GM10248 (cell line): ENCODE measurements around the gene CEP112.

Source experiments
- CTCF ChIA-PET: fragments of 300-600 bp; sonication (Branson Sonifier 250); formaldehyde crosslinking; extraction: SDS; loops from one replicate; lab custom pipeline; 2021; ENCODE audit warnings: antibody characterized with exemption; lab: Yijun Ruan, JAX
- POLR2A ChIA-PET: fragments of 350-650 bp; sonication (Branson Sonifier 250); formaldehyde crosslinking; extraction: SDS; loops from one replicate; lab custom pipeline; 2020; ENCODE audit warnings: antibody characterized with exemption; lab: Yijun Ruan, JAX
- DNase-seq: peaks from one replicate; pipeline ENCODE4 v3.0.0; 2012; ENCODE audit errors: extremely low spot score
- CTCF ChIP-seq: IDR thresholded peaks from 2 replicates; pipeline ENCODE4 v1.5.1; 2012; ENCODE audit warnings: mild to moderate bottlenecking, low read depth; ENCODE audit errors: extremely low read depth, missing control alignments, control extremely low read depth

CEP112 gene

GRCh38 chr17:65797809-65798208, 394.1 kb downstream of the CEP112 start:
- no peak for TF ChIP-seq CTCF
- POLR2A ChIA-PET, result no interaction called here
- CTCF ChIA-PET, result interaction anchor here (0.9 to 1.0 kb wide), 2 partner anchors 25 to 503 kb away, joined by 3 read pairs; no protein-coding TSS in a partner anchor
- no peak for DNase-seq

- POLR2A ChIA-PET, result interaction anchor here (0.6 kb wide), 1 partner anchor 230 kb away, joined by 4 read pairs; no protein-coding TSS in a partner anchor
- no peak for DNase-seq
- CTCF ChIA-PET, result interaction anchor here (0.9 to 1.1 kb wide), 3 partner anchors 10 to 503 kb away, joined by 3 read pairs; no protein-coding TSS in a partner anchor
- TF ChIP-seq CTCF, result no peak
These were observed 394.8 kb downstream of the CEP112 start for GRCh38 chr17:65797101-65797500.

- ChIA-PET POLR2A (no interaction called here), CTCF (interaction anchor here (0.9 to 1.7 kb wide), 6 partner anchors 17 to 563 kb away, joined by 3 to 6 read pairs (median 4); no protein-coding TSS in a partner anchor)
- no peak for TF ChIP-seq CTCF
- DNase-seq, result no peak
These were observed 397.4 kb downstream of the CEP112 start for GRCh38 chr17:65794572-65794971.

GRCh38 chr17:65790241-65790640, 401.7 kb downstream of the CEP112 start:
- DNase-seq, result no peak
- ChIA-PET CTCF (interaction anchor here (0.9 to 2.4 kb wide), 3 partner anchors 10 to 496 kb away, joined by 3 to 6 read pairs (median 3); no protein-coding TSS in a partner anchor), POLR2A (no interaction called here)
- no peak for TF ChIP-seq CTCF

- no peak for DNase-seq
- POLR2A ChIA-PET, result no interaction called here
- TF ChIP-seq CTCF, result no peak
- CTCF ChIA-PET, result interaction anchor here (1.1 kb wide), 1 partner anchor 9 kb away, joined by 3 read pairs; no protein-coding TSS in a partner anchor
These were observed 404.4 kb downstream of the CEP112 start for GRCh38 chr17:65787503-65787902.

GRCh38 chr17:65786479-65786878, 405.5 kb downstream of the CEP112 start:
- TF ChIP-seq CTCF, result no peak
- CTCF ChIA-PET, result interaction anchor here (1.1 kb wide), 1 partner anchor 10 kb away, joined by 3 read pairs; no protein-coding TSS in a partner anchor
- POLR2A ChIA-PET, result no interaction called here
- DNase-seq, result no peak
